Measurements from ENCODE around the gene PINK1.
"Not testable (repeated sequence)": the region's sequence is repeated elsewhere in the genome, so short reads cannot be mapped to it uniquely, and the experiment has no call there.

PINK1 gene

GRCh38 chr1:20606801-20607570 lies 26.3 kb upstream of the PINK1 start:
- not testable (repeated sequence) for H3K4me1 ChIP-seq (ENCODE audit: control insufficient read depth in 2 of 2, insufficient read depth in 1 of 2, low read depth in 1 of 2, low read length in 2 of 2); H3K27ac ChIP-seq (replicated peaks; ENCODE audit: low read length); H3K9me3 ChIP-seq (replicated peaks in 1 of 2; ENCODE audit: control insufficient read depth in 2 of 2, insufficient read depth in 1 of 2, low read depth in 1 of 2, low read length in 2 of 2); H2AFZ ChIP-seq (ENCODE audit: low read length); H3K9ac ChIP-seq (ENCODE audit: low read depth, low read length, poor library complexity); H3K4me2 ChIP-seq (ENCODE audit: insufficient read depth, low read length, poor library complexity, severe bottlenecking); H4K91ac ChIP-seq (ENCODE audit: low read depth, low read length, poor library complexity); DNase-seq (ENCODE audit: low spot score); H3K36me3 ChIP-seq (replicated peaks in 1 of 2; ENCODE audit: control insufficient read depth in 2 of 2, insufficient read depth in 2 of 2, low read length in 2 of 2); H2BK12ac ChIP-seq (ENCODE audit: low read length); H3K23ac ChIP-seq (ENCODE audit: low read depth, low read length, poor library complexity); H3K4me3 ChIP-seq (ENCODE audit: low read length in 2 of 2); H2BK15ac ChIP-seq (ENCODE audit: low read length); H3K14ac ChIP-seq (ENCODE audit: low read length); H4K8ac ChIP-seq (ENCODE audit: low read depth, low read length); H3K4ac ChIP-seq (ENCODE audit: low read length); H2AK5ac ChIP-seq (ENCODE audit: low read depth, low read length); H3K79me1 ChIP-seq (ENCODE audit: low read depth, low read length); H3K18ac ChIP-seq (ENCODE audit: low read length); H2BK120ac ChIP-seq (ENCODE audit: low read depth, low read length); H2BK5ac ChIP-seq (ENCODE audit: low read length)
- peaks cover 0 to 26% (median 0%) of the 10 kb centered on the region in 3 experiments for H3K27me3 ChIP-seq (ENCODE audit: control insufficient read depth in 3 of 3, insufficient read depth in 3 of 3, low read depth in 1 of 3, low read length in 3 of 3)
- no CpG with 5 or more reads among the region's 7 CpGs for WGBS, 2 donors (ENCODE audit: extremely low coverage in 2 of 2, insufficient read length in 2 of 2, insufficient replicate concordance in 1 of 2)

- Histone ChIP-seq H3K9me3 (replicated peaks in 1 of 2; ENCODE audit: control insufficient read depth in 2 of 2, insufficient read depth in 1 of 2, low read depth in 1 of 2, low read length in 2 of 2) (no peaks in the 10 kb centered on the region), H4K8ac (ENCODE audit: low read depth, low read length) (no peak overlapping the region), H2BK5ac (ENCODE audit: low read length) (no peak overlapping the region), H3K27ac (replicated peaks; ENCODE audit: low read length) (no peak overlapping the region), H2AK5ac (ENCODE audit: low read depth, low read length) (no peak overlapping the region), H3K4me2 (ENCODE audit: insufficient read depth, low read length, poor library complexity, severe bottlenecking) (no peak overlapping the region), H2BK120ac (ENCODE audit: low read depth, low read length) (no peak overlapping the region), H3K23ac (ENCODE audit: low read depth, low read length, poor library complexity) (no peak overlapping the region), H2AFZ (ENCODE audit: low read length) (no peak overlapping the region), H3K9ac (ENCODE audit: low read depth, low read length, poor library complexity) (no peak overlapping the region), H3K79me1 (ENCODE audit: low read depth, low read length) (no peaks in the 10 kb centered on the region), H4K91ac (ENCODE audit: low read depth, low read length, poor library complexity) (no peak overlapping the region), H2BK15ac (ENCODE audit: low read length) (no peak overlapping the region), H3K18ac (ENCODE audit: low read length) (no peak overlapping the region), H3K27me3 (ENCODE audit: control insufficient read depth in 3 of 3, insufficient read depth in 3 of 3, low read depth in 1 of 3, low read length in 3 of 3) (peaks cover 0 to 25% (median 0%) of the 10 kb centered on the region in 3 experiments), H3K4me1 (ENCODE audit: control insufficient read depth in 2 of 2, insufficient read depth in 1 of 2, low read depth in 1 of 2, low read length in 2 of 2) (peaks cover 0 to 4% of the 10 kb centered on the region in 2 donors), H3K14ac (ENCODE audit: low read length) (no peak overlapping the region), H3K36me3 (replicated peaks in 1 of 2; ENCODE audit: control insufficient read depth in 2 of 2, insufficient read depth in 2 of 2, low read length in 2 of 2) (no peaks in the 10 kb centered on the region), H2BK12ac (ENCODE audit: low read length) (no peak overlapping the region), H3K4me3 (ENCODE audit: low read length in 2 of 2) (no peak overlapping the region), H3K4ac (ENCODE audit: low read length) (no peak overlapping the region)
- DNase-seq (ENCODE audit: low spot score), result no peak
- no CpG with 5 or more reads among the region's 6 CpGs for WGBS, 2 donors (ENCODE audit: extremely low coverage in 2 of 2, insufficient read length in 2 of 2, insufficient replicate concordance in 1 of 2)
Observed at GRCh38 chr1:20609541-20609940, 23.7 kb upstream of the PINK1 start.

GRCh38 chr1:20610970-20611369 lies 22.3 kb upstream of the PINK1 start:
- no peak overlapping the region for H2BK15ac ChIP-seq (ENCODE audit: low read length)
- H3K14ac ChIP-seq (ENCODE audit: low read length), result no peak overlapping the region
- H3K79me1 ChIP-seq (ENCODE audit: low read depth, low read length), result no peaks in the 10 kb centered on the region
- no peaks in the 10 kb centered on the region for H3K36me3 ChIP-seq (replicated peaks in 1 of 2; ENCODE audit: control insufficient read depth in 2 of 2, insufficient read depth in 2 of 2, low read length in 2 of 2)
- no peak overlapping the region for H2AK5ac ChIP-seq (ENCODE audit: low read depth, low read length)
- H4K8ac ChIP-seq (ENCODE audit: low read depth, low read length), result no peak overlapping the region
- peaks cover 0 to 4% of the 10 kb centered on the region in 2 donors for H3K4me1 ChIP-seq (ENCODE audit: control insufficient read depth in 2 of 2, insufficient read depth in 1 of 2, low read depth in 1 of 2, low read length in 2 of 2)
- H2BK12ac ChIP-seq (ENCODE audit: low read length), result no peak overlapping the region
- H3K4me3 ChIP-seq (ENCODE audit: low read length in 2 of 2), result no peak overlapping the region
- H2BK120ac ChIP-seq (ENCODE audit: low read depth, low read length), result no peak overlapping the region
- H3K23ac ChIP-seq (ENCODE audit: low read depth, low read length, poor library complexity), result no peak overlapping the region
- no CpG with 5 or more reads among the region's 2 CpGs for WGBS, 2 donors (ENCODE audit: extremely low coverage in 2 of 2, insufficient read length in 2 of 2, insufficient replicate concordance in 1 of 2)
- peaks cover 0 to 32% (median 0%) of the 10 kb centered on the region in 3 experiments for H3K27me3 ChIP-seq (ENCODE audit: control insufficient read depth in 3 of 3, insufficient read depth in 3 of 3, low read depth in 1 of 3, low read length in 3 of 3)
- no peak overlapping the region for H4K91ac ChIP-seq (ENCODE audit: low read depth, low read length, poor library complexity)
- H3K9me3 ChIP-seq (replicated peaks in 1 of 2; ENCODE audit: control insufficient read depth in 2 of 2, insufficient read depth in 1 of 2, low read depth in 1 of 2, low read length in 2 of 2), result no peaks in the 10 kb centered on the region
- no peak overlapping the region for H3K4me2 ChIP-seq (ENCODE audit: insufficient read depth, low read length, poor library complexity, severe bottlenecking)
- no peak overlapping the region for H3K9ac ChIP-seq (ENCODE audit: low read depth, low read length, poor library complexity)
- no peak for DNase-seq (ENCODE audit: low spot score)
- H3K4ac ChIP-seq (ENCODE audit: low read length), result no peak overlapping the region
- H2BK5ac ChIP-seq (ENCODE audit: low read length), result no peak overlapping the region
- H3K18ac ChIP-seq (ENCODE audit: low read length), result no peak overlapping the region
- no peak overlapping the region for H3K27ac ChIP-seq (replicated peaks; ENCODE audit: low read length)
- H2AFZ ChIP-seq (ENCODE audit: low read length), result no peak overlapping the region

GRCh38 chr1:20611652-20612051 lies 21.6 kb upstream of the PINK1 start:
- Histone ChIP-seq H2AK5ac (ENCODE audit: low read depth, low read length) (no peak overlapping the region), H3K27me3 (ENCODE audit: control insufficient read depth in 3 of 3, insufficient read depth in 3 of 3, low read depth in 1 of 3, low read length in 3 of 3) (peaks cover 0 to 31% (median 0%) of the 10 kb centered on the region in 3 experiments), H2BK15ac (ENCODE audit: low read length) (no peak overlapping the region), H2BK5ac (ENCODE audit: low read length) (no peak overlapping the region), H3K36me3 (replicated peaks in 1 of 2; ENCODE audit: control insufficient read depth in 2 of 2, insufficient read depth in 2 of 2, low read length in 2 of 2) (no peaks in the 10 kb centered on the region), H3K4me2 (ENCODE audit: insufficient read depth, low read length, poor library complexity, severe bottlenecking) (no peak overlapping the region), H3K4me1 (ENCODE audit: control insufficient read depth in 2 of 2, insufficient read depth in 1 of 2, low read depth in 1 of 2, low read length in 2 of 2) (peaks cover 0 to 4% of the 10 kb centered on the region in 2 donors), H2BK120ac (ENCODE audit: low read depth, low read length) (no peak overlapping the region), H3K14ac (ENCODE audit: low read length) (no peak overlapping the region), H2BK12ac (ENCODE audit: low read length) (no peak overlapping the region), H4K8ac (ENCODE audit: low read depth, low read length) (no peak overlapping the region), H2AFZ (ENCODE audit: low read length) (no peak overlapping the region), H3K23ac (ENCODE audit: low read depth, low read length, poor library complexity) (no peak overlapping the region), H3K27ac (replicated peaks; ENCODE audit: low read length) (no peak overlapping the region), H3K4me3 (ENCODE audit: low read length in 2 of 2) (no peak overlapping the region), H3K4ac (ENCODE audit: low read length) (no peak overlapping the region), H3K79me1 (ENCODE audit: low read depth, low read length) (no peaks in the 10 kb centered on the region), H3K9ac (ENCODE audit: low read depth, low read length, poor library complexity) (no peak overlapping the region), H3K9me3 (replicated peaks in 1 of 2; ENCODE audit: control insufficient read depth in 2 of 2, insufficient read depth in 1 of 2, low read depth in 1 of 2, low read length in 2 of 2) (no peaks in the 10 kb centered on the region), H3K18ac (ENCODE audit: low read length) (no peak overlapping the region), H4K91ac (ENCODE audit: low read depth, low read length, poor library complexity) (no peak overlapping the region)
- no peak for DNase-seq (ENCODE audit: low spot score)
- WGBS, 2 donors (ENCODE audit: extremely low coverage in 2 of 2, insufficient read length in 2 of 2, insufficient replicate concordance in 1 of 2), result no CpG with 5 or more reads among the region's 5 CpGs
